Transverse colon (tissue), 4 donors: ENCODE data around the gene PRR20G. TPM values are rescaled to one million over a fixed set of nuclear protein-coding genes. Genes with fewer than 3 reads are reported as not detected.

ENCODE experiments used
- DNase-seq: peaks from one replicate; pipeline ENCODE4 v3.0.0-alpha.2; 2019
- H3K27ac ChIP-seq, 4 donors: fragments of 200-600 bp; sonication (generic); 2 replicates each; pipeline ENCODE4 v1.5.1; 2016 to 2018; ENCODE audit warnings: inconsistent platforms in 4 of 4
- H3K27me3 ChIP-seq: fragments of 200-600 bp; sonication (generic); 2 replicates; pipeline ENCODE4 v1.5.1; 2017; ENCODE audit warnings: inconsistent platforms
- H3K36me3 ChIP-seq, 4 donors: fragments of 200-600 bp; sonication (generic); 2 replicates each; pipeline ENCODE4 v1.5.1; 2017 to 2019; ENCODE audit warnings: inconsistent platforms in 4 of 4
- H3K4me1 ChIP-seq, 4 donors: fragments of 200-600 bp; sonication (generic); 2 replicates each; pipeline ENCODE4 v1.5.1; 2017 to 2020; ENCODE audit warnings: inconsistent platforms in 4 of 4
- H3K4me3 ChIP-seq, 4 donors: fragments of 200-600 bp; sonication (generic); 1 replicate in 1 of 4; 2 replicates in 3 of 4; pipeline versions ENCODE4 v1.5.1 to v1.6.1; 2017 to 2019; ENCODE audit warnings: inconsistent platforms in 4 of 4
- H3K9me3 ChIP-seq, 2 donors: fragments of 200-600 bp; sonication (generic); 2 replicates each; pipeline ENCODE4 v1.5.1; 2017 to 2019; ENCODE audit warnings: inconsistent platforms in 2 of 2
- CTCF ChIP-seq, 5 experiments: fragments of 200-600 bp in 3 of 5; fragments of 450-650 bp in 2 of 5; sonication (generic) in 3 of 5; IDR thresholded peaks; 1 replicate in 2 of 5; 2 replicates in 3 of 5; pipeline ENCODE4 v1.5.1; 2016 to 2017; ENCODE audit warnings: antibody characterized with exemption in 5 of 5, inconsistent platforms in 3 of 5, mild to moderate bottlenecking in 2 of 5, moderate library complexity in 1 of 5
- EP300 ChIP-seq: sonication (generic); formaldehyde crosslinking; IDR thresholded peaks from one replicate; pipeline ENCODE4 v1.6.1; 2017; ENCODE audit warnings: antibody characterized with exemption, low read depth
- POLR2A ChIP-seq: fragments of 450-650 bp; IDR thresholded peaks from one replicate; pipeline ENCODE4 v1.6.1; 2016; ENCODE audit warnings: antibody characterized with exemption, mild to moderate bottlenecking, moderate library complexity
- POLR2AphosphoS5 ChIP-seq, 3 donors: sonication (generic); formaldehyde crosslinking; IDR thresholded peaks; one replicate each; pipeline ENCODE4 v1.6.1; 2016; ENCODE audit warnings: antibody characterized with exemption in 3 of 3
- WGBS, 2 donors: methylation state at CpG; one replicate each; pipeline ENCODE4 v1.1.5; 2018; ENCODE audit warnings: low coverage in 1 of 2; 5-methylcytosine and 5-hydroxymethylcytosine counted together
- in situ Hi-C, 4 donors: fragments of 200-750 bp; cut with MboI; loops; one replicate each; pipeline versions ENCODE4 v1.15.0 to v1.15.1; 2017; ENCODE audit warnings: low sequenced_read_pairs in 3 of 4, low pct_ligation_motif_present in 1 of 4, low pct_unique_long_range_greater_than_20kb in 1 of 4
- intact Hi-C: fragments of 100-400 bp; cut with DNase I; formaldehyde crosslinking; loops from one replicate; pipeline ENCODE4 v1.15.1; 2023; ENCODE audit warnings: low total_unique reads
- total RNA-seq, 4 donors: library from RNA; depleted of rRNA; stranded (reverse); fragments of >200 nt; gene quantifications; one replicate each; pipeline ENCODE4 v1.1.0, GENCODE V29; 2016

Gene PRR20G
- total RNA-seq, 4 donors from 2014 or later, result not detected

DNA sequence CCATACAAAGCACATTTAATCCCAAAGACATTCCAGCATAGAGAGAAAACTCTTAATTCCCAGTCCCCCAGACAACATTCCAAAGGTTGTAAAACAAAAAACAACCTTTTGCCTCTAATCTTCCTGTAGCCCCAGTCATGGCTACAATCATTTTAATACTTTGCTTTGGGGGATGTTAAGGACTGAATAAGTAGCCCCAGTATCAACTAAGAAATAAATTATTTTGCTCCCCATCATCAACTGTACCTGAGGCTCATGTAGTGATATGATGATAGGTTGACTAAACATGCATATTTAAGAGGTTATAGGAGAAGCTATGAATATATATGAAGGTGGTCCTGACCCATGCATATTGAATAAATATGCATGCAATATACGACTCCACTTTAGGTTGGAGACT is 40.6 kb downstream of the PRR20G start:
- H3K4me1 ChIP-seq, result no peaks in the 10 kb centered on the region
- H3K36me3 ChIP-seq, result no peaks in the 10 kb centered on the region
- H3K4me3 ChIP-seq, result no peak overlapping the region
- 66 to 86% methylated on average over 1 of the region's 1 CpG for WGBS, 2 donors
- H3K27ac ChIP-seq, result no peak overlapping the region
- no peak for DNase-seq
- H3K27me3 ChIP-seq, result no peaks in the 10 kb centered on the region
- intact Hi-C loops (no loop called here), in situ Hi-C loops (no loop called here)
- TF ChIP-seq POLR2A (no peak), EP300 (no peak), CTCF (IDR thresholded peaks at IDR 0.05) (no peak), POLR2AphosphoS5 (IDR thresholded peaks at IDR 0.05) (no peak)
- H3K9me3 ChIP-seq, result peaks cover 6 to 8% of the 10 kb centered on the region in 2 donors

DNA sequence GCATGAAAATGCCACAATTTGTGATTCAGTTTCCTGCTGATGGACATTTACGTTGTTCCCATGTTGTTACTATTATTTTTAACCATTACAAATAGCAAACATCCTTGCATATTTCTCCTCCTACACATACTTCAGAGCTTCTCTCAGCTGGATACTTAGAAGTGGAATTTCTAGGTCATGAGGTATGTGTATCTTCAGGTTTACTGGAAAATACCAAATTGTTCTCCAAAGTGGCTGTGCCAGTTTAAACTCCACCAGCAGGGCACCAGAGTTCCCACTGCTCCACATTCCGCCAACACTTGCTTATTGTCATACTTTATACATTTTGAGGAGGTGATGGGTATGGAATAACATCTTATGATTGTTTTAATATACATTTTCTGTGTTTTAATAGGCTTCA is 49.2 kb downstream of the PRR20G start:
- H3K9me3 ChIP-seq, result peaks cover 4 to 9% of the 10 kb centered on the region in 2 donors
- no peaks in the 10 kb centered on the region for H3K36me3 ChIP-seq
- in situ Hi-C loops, result no loop called here
- H3K27ac ChIP-seq, result no peak overlapping the region
- intact Hi-C loops, result no loop called here
- no peak for DNase-seq
- no peak overlapping the region for H3K4me3 ChIP-seq
- TF ChIP-seq EP300 (no peak), CTCF (IDR thresholded peaks at IDR 0.05) (no peak), POLR2A (no peak), POLR2AphosphoS5 (IDR thresholded peaks at IDR 0.05) (no peak)
- H3K27me3 ChIP-seq, result peaks cover 18% of the 10 kb centered on the region
- 71 to 88% methylated on average over 2 of the region's 2 CpGs for WGBS, 2 donors
- H3K4me1 ChIP-seq, result no peaks in the 10 kb centered on the region

DNA sequence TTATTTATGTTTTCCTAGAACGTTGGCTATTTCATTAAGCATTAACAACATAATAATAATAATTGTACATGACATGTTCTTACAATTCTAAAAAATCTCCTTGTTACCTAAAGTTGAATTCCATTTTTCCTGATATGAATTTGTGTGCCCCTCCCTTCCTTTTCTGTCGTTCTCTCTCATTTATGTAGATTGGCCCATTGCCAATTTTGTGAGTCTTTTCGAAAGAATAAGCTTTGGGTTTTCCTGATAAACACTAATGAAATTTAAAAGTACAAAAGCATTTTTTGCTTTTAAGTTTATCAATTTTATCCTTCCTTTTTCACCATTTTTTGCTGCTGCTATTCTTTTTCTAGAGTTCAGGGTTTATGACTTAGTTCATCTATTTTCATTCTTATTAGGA is 50.0 kb downstream of the PRR20G start:
- DNase-seq, result no peak
- intact Hi-C loops, result no loop called here
- in situ Hi-C loops, result no loop called here
- Histone ChIP-seq H3K4me3 (no peak overlapping the region), H3K27ac (no peak overlapping the region), H3K27me3 (peaks cover 18% of the 10 kb centered on the region), H3K36me3 (no peaks in the 10 kb centered on the region), H3K4me1 (no peaks in the 10 kb centered on the region), H3K9me3 (peaks cover 4 to 8% of the 10 kb centered on the region in 2 donors)
- 44 to 50% methylated on average over 3 of the region's 3 CpGs for WGBS, 2 donors
- TF ChIP-seq CTCF (IDR thresholded peaks at IDR 0.05) (no peak), POLR2AphosphoS5 (IDR thresholded peaks at IDR 0.05) (no peak)

- no peak for DNase-seq
- H3K36me3 ChIP-seq, result no peaks in the 10 kb centered on the region
- 76% methylated on average over 3 of the region's 3 CpGs; no CpG with 5 or more reads in 1 of the 2 donors for WGBS, 2 donors
Measured at GRCh38 chr3:127235706-127236105, 52.1 kb downstream of the PRR20G start.

More at GRCh38 chr3:127235706-127236105, 52.1 kb downstream of the PRR20G start:
- Histone ChIP-seq H3K4me1 (no peaks in the 10 kb centered on the region), H3K4me3 (no peak overlapping the region), H3K27me3 (peaks cover 15% of the 10 kb centered on the region), H3K27ac (no peak overlapping the region), H3K9me3 (peaks cover 0 to 3% of the 10 kb centered on the region in 2 donors)
- in situ Hi-C loops, result no loop called here
- intact Hi-C loops, result no loop called here
- TF ChIP-seq CTCF (IDR thresholded peaks at IDR 0.05) (no peak), POLR2AphosphoS5 (IDR thresholded peaks at IDR 0.05) (no peak), POLR2A (no peak), EP300 (no peak)
